ENCODE measurements around the gene HIVEP1.

HIVEP1 gene

DNA sequence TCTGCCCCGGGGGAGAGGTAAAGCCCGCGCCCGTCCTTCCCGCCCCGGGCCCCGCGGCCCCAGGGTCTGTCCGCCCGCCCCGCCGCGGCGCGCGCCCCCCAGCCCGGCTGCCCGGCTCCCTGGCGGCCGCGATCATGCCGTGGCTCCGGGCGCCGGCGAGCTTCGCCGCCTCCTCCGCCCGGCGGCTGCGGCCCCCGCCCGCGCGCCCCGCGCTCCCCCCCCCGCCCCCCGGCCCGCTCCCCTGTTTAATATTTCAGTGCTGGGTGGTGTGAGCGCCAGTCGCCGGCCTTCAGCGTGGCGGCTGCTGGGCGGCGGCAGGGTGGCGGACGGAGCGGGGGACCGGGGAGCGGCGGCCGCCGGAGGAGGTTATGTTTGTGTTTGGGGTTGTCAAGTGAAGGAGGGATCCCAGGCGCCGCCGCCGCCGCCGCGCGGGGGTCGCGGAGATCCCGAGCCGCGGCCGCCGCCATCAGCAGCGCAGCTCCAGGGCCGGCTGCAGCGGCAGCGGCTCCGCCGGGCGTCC, at the start of gene HIVEP1:
HIVEP1 (plus strand) TSS at position 275 of the 520 bp plus-strand sequence. CDS start 3,317 bp downstream, outside the sequence.
- DNase-seq = no peak

DNA sequence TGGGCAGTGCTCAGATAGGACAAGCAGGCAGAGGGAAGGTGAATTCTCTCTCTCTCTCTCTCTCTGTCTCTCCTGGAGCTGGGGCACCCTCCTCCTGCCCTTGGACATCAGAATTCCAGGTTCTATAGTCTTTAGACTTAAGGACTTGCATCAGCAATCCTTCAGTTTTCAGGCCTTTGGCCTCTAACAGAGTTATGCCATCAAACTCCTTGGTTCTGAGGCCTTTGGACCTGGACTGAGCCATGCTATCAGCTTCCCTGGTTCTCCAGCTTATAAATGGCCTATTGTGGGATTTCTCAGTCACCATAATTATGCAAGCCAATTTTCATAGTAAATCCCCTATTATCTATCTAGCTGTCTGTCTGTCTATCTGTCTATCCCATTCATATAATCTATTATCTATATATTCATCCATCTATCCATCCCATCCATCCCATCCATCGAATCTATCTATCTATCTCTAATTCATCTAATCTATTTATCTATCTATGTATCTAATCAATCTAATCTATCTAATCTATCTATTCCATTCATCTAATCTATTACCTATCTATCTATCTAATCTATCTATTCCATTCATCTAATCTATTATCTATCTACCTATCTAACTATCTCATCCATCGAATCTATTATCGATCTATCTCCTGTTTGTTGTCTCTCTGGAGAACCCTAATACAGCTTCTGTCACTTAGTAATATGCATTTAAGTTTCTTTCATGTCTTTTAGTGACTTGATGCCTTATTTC, 48.2 kb upstream of the HIVEP1 start:
- no peak for DNase-seq

DNA sequence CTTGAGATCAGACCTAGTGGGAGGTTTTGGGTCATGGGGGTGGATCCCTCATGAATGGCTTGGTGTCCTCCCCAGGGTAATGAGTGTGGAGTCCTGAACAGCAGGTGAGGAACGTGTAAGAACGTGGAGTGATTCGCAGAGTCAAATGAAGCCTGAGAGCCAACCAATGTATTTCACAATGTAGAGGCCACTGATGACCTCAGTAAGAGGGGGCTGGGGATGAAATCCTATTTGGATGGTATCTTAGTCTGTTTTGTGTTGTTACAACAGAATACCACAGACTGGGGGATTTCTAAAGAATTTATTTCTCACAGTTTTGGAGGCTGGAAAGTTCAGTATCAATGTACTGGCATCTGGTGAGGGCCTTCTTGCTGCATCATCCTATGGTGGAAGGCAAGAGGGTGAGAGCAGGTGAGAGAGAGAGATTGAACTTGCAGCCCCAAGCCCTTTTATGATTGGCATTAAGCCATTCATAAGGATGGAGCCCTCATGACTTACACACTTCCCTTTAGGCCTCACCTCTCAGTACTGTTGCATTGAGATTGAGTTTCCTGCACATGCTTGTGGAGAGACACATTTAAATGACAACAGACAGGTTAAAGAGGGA, 47.3 kb upstream of the HIVEP1 start:
- no peak for DNase-seq

DNA sequence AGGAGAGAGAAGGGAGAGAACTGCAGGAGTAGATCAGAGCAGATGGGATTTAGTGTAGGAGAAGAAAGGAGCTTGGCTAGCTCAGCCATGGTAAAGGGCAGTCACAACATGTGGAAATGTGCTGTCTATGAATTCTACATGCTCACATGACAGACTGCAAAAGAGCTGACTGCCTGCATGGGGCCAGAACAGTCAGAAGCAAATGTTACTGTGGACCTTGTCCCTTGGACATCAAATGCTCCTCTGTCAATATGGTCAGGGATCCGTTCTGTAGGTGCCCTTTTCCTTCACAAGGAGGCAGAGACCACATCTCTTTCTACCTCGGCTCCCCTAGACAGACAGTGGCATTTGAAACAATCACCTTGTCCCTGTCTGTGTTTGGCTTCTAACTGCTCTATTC, 46.6 kb upstream of the HIVEP1 start:
- DNase-seq = no peak

DNA sequence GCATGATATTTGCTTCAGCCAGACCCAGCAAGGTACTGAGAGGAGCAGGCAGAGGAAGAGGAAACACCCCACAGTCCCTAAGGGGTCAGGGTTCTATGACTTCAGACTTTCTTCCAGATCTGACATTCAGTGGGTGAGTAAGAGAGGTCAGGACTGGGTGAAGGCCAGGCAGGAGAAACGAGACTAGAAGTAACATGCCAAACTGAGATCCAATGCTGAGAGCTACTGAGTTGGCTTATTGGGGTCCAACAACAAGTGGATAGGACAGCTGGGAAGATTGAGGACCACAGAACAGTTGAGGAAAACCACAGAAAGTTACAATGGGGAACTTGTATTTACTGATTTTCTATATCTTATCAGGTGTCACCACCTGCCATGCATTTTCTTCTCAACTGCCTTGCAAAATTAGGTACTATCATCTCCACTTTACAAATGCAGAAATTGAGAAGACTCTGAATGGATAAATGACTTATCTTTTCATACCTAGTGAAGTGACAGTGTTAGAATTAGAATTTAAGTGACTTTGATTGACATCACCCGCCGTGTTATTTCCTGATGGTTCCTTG, 43.8 kb upstream of the HIVEP1 start:
- no peak for DNase-seq

DNA sequence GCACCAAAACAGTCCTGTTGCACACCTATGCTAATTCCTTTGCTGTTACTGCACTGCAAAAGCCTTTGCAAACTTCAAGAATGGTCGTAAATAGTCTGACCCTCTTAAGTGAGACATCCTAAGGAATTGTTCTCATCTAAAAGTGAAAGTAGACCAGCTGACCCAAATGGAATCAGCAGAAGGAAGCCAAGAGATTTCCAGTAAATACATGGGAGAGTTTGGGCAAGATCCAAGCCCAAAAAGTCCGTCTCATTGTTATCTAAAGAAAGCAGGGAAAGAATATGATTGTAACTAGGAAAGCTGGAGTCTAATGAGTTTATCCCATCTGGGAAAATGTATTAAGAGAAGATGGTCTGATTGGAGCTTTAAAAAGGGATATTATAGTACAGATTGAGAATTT, 43.0 kb upstream of the HIVEP1 start:
- no peak for DNase-seq

DNA sequence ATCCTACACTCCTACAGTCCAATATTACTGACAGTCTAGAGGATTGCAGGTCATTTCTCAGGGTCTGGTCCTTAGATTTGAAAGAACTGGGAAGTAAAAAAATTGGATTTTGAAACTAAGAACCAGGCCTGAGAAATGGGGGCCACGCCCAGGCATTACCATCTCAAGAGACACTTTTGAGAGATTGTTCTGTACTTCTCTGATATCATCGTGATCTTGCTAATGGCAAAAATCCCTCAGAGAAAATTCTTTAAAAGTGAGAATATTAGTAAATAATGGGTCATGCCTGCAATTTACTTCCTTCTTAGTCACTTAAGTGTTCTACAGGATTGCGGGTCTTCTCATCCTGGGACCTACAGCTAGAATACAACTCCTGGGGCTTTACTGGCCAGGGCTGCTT, 42.0 kb upstream of the HIVEP1 start:
- no peak for DNase-seq

DNA sequence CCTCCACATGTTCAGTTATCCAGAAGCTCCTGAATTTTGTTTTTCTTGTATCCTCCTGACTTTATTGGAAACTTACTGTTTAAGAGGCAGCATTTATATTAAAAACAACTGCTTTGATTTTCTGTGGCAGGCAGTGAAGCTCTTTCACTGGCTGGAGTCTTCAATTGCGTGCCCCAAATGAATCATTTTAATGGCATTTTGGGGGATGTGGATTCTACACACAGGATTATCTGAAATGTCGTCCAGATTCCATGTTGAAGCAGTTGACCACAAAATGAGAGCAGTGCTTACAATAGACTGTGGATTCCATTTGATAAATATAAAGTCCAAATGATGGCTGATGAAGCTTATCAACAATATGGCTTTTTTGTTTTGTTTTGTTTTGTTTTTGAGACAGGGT, 41.0 kb upstream of the HIVEP1 start:
- DNase-seq = no peak

DNA sequence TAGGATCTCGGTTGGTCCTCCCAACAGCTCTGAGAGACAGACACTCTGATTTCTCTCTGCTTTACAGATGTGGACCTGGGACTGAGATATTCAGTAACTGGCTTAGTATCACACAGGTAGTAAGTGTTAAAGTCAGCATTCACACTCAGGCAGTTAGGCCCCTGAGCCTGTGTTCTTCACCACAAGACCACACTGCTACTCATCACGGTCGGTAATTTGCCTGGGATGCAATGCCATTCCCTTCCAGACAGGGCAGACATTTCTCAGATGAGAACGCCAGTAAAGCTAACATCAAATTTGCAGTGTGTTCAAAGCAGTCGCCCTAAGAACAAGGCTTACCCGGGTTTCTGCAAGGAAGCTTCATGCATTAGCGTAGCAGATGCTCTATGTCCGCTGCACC, 39.8 kb upstream of the HIVEP1 start:
- DNase-seq = no peak

DNA sequence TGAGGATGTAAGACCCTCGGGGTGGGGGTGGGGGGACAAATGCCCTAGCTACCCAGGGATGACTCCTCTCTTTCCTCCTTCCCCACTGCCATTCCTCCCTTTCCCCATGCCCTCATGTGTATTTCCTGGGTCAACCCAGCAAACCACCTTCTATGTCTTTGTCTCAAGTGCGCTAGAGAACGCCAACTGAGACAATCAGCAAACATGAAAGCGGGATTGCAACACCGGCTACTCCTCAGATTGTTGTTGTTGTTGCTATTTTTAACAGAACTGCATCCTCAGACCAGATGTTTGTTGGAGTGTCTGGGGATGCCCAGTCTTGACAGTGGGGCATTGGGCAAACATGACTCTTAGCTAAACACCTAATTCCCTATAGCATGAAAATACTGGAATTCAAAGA, 39.3 kb upstream of the HIVEP1 start:
- no peak for DNase-seq

DNA sequence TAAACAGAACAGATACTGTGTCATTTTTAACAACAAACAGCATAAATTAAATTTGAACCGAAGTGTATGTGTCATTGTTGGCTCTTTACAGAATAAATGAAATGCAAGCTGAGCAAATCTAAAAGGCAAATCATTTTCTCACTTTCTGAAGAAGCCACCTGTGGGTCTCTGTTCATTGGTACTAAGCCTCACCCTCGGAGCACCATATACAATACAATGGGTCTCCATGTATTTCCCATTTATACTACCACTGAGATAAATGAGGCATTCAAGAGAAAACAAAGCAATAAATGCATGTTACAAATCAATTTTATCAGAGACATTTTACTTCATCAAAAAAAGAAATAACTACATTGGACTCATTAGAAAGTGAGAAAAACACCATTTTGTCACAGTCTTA, 38.9 kb upstream of the HIVEP1 start:
- DNase-seq = no peak

DNA sequence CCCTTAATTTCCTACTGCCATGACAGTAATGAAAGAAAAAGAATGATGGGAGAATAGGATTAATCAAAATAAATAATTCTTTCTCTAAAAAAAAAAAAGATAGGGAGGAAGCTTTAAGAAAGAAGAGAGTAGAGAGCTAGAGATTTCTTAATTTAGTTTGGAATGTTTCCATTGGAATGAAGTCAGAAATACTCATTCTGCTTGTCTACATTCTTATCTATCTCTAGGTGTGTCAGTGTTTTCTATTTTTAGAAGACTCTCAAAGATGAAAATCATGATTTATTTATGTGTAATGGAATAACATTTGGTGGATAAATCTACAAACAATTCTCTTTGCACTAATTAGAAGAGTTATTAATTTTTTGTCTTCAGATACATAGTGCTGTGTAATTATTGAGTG, 38.0 kb upstream of the HIVEP1 start:
- no peak for DNase-seq

DNA sequence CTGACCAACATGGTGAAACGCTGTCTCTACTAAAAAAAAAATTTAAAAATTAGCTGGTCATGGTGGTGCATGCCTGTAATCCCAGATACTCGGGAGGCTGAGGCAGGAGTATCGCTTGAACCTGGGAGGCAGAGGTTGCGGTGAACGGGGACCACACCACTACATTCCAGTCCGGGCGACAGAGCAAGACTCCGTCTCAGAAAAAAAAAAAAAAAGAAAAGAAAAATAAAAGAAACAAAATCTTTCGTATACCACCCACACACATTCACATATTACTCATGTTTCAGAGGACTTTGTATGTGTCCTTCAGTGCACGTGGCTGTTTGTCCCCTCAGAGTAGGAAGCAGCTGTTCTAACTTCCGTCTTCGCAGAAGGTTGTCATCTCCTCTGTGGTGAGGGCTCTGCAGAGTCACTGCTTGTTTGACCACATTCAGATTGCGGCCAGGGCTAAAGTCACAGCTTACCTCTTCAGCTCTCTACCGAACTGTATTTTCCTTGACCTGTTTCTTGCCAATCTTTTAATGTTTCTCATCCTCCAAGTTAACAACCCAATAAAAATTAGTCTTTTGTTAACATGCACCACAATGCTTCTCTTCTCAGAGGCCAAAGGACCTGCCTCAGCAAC, 36.6 kb upstream of the HIVEP1 start:
- no peak for DNase-seq

DNA sequence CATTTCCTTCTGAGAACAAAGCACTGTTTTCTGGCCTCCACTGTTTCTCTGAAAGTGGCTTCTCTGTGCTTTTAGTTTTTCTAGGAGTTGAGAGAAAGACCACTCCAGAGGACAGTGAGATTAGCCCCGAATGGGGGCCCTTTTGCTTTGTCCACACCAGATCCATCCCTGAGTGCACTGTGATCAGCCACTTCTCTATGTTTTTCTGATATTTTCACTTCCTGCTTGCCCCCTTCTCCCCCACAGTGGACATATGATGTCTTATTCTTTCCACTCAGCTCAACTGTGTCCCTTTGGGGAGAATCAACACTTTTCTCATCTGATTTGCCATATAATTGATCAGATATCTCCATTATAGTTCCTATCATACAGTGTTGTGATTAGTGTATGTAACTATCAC, 35.6 kb upstream of the HIVEP1 start:
- no peak for DNase-seq

DNA sequence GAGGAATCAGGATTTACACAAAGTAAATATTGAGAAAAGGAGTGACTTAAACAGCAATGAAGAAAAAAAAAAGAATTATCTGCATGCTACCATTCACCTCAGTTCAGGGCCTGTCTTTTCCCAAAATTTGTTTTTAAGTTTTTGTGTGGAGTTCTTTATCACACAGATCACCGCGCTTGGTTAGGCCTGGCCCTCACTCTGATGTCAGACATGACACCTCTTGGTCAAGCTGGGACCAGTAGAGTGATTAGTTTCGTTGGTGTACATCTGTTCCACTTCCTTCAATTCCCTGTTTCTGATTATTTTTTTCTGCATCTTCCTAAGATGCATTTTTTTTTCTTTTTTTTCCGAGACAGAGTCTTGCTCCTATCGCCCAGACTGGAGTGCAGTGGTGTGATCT, 34.9 kb upstream of the HIVEP1 start:
- no peak for DNase-seq

DNA sequence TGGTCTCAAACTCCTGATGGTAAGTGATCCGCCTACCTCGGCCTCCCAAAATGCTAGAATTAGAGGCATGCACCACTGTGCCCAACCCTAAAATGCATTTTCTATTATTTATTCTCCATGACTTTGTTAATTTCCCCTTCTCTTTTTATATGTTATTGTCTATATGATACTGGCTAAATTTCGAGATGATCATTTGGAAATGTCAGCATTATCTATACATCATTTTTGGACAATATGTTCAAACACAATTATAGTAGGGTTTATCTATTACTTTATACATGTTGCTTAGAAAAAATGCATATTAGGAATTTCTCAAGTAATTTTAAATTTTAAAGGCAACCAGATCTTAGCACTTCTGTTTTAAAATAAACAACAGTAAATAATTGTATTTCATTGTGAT, 34.4 kb upstream of the HIVEP1 start:
- no peak for DNase-seq

DNA sequence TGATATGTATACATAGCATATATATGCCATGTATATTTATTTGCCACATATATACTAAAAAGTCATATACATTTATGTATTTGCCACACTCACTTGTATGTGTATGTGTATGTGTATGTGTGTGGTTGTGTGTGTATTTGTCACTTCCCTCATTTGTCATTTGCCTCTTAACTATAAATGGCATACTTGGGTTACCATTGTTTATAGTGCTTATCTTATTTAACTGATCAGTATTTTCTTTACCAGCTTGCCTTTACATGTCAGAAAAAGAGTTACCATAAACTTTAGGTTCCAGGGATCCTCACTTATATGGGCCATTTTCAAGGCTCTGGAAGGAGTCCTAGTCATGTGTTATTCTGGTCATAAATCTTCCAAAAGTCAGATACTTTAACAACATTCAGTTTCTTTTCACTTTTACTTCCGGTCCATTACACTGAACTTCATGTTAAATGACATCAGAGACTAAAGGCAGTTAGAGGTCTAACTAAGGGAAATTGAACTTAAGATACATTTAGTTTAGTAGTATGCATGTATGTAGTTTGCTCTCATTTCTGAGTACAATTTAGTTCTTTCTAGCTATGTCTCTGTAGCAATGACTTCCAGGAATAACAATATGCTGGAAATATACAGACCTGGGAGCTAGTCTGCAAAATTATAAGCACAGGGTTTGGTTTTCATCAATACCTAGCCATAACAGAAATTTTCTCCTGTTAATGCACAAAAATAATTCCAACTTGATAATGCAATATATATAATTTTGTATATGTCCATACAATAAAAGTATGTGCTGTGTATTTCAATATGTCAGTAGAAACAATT, 33.7 kb upstream of the HIVEP1 start:
- no peak for DNase-seq

DNA sequence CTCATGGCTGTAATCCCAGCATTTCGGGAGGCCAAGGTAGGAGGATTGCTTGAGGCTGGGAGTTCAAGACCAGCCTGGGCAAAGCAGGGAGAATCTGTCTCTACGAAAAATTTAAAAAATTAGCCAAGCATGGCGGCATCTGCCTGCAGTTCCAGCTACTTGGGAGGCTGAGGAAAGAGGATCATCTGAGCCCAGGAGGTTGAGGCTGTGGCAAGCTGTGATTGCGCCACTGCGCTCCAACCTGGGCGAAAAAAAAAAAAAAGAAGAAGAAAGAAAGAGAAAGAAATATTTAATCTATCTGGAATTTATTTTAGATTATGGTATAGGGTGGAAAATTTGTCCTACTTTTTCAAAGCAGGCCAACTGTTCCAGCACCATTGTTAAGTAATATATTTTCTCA, 32.2 kb upstream of the HIVEP1 start:
- DNase-seq = no peak

DNA sequence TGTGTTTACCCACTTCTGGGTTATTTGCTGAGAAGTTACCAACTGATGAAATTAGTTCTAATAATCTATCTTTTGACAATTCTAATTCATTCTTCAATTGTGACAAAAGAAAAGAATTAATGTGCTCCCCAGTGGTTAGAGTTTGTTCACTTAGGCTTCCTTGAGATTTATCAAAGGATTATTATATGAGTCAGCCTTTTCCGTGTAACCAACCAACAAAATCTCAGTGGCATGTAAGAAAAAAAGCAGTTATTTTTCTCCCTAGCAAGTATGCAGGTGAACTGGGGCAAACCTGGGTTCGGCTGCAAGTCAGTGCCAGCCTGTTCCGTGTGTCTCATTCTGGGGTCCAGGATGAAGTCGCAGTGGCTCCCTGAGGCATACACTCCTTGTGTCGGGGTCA, 28.8 kb upstream of the HIVEP1 start:
- no peak for DNase-seq

DNA sequence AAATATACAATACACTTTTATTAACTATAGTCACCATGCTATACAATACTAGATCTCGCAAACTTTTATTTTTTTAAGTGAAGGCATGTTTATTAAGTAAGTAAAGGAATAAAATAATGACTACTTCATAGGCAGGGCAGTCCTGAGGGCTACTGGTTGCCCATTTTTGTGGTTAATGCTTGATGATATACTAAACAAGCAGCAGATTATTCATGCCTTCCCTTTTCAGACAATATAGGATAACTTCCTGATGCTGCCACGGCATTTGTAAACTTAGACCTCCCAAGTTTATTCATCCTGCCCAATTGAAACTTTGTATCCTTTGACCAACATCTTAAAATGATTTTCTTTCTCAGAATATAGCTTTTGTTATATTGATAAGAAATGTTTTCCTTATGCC, 24.7 kb upstream of the HIVEP1 start:
- DNase-seq = no peak

DNA sequence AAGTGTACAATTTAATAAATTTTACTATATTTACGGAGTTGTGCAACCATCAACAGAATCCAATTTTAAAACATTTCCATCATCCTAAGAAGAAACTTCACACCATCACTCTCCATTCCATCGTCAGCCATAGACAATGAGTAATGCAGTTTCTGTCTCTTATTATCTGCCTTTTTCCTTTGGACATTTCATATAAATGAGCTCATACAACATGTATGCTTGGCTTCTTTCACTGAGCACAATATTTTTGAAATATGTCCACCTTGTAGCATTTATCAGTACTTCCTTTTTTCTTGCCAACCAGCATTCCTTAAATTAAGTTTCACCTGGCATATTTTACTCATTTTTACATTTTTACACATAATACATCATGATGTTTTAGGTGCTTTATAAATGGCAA, 22.7 kb upstream of the HIVEP1 start:
- no peak for DNase-seq

DNA sequence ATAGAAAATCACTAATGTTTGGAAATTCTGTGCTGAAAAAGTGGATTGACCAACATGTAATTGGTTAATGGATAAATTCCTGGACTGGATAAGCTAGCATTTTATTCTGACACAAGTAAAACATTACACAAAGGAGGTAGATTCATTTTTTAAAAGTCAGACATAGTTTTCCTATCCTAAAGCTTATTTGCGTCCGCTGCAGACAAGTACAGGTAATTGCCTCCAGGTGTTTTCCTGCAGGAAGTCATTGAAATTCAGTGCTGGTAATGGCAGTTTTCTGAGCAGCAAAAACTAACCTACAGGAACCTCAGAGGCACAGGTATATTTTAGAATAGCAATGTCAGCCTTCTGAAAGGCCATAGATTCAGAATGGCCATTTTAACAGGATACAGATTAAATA, 20.0 kb upstream of the HIVEP1 start:
- DNase-seq = no peak

DNA sequence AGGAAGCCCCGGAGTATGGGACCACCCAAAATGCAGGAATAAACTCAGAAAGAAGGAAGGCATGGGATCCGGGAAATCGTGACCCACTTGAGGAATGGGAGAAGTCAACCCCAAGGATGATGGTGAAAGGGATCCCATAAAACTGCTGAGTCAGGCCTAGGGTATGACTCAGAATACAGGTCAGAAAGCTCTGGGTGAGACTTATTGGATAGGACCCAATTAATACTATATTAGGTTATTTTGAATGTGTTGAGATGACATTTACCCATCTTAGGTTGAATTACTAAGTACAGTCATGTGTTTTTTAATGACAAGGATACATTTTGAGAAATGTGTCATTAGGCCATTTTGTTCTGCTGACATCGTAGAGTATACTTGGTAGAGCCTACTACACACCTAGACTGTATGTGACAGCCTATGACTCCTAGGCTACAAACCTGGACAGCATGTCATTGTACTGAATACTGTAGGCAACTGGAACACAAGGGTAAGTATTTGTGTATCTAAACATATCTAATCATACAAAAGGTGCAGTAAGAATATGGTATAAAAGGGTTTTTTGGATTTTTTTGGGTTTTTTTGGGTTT, 17.1 kb upstream of the HIVEP1 start:
- DNase-seq = no peak

All from DMS79 treated with DMSO at 0.1 percent for 48 hours (cell line).